SK-N-SH (cell line): ENCODE measurements around the gene LRRC2. TPM values are rescaled to one million over a fixed set of nuclear protein-coding genes. Genes with fewer than 3 reads are reported as not detected.

ENCODE experiments used
- CTCF ChIA-PET: fragments of 300-600, 350-600 bp; formaldehyde crosslinking; extraction: SDS; loops from one replicate; lab custom pipeline; 2021; lab: Yijun Ruan, JAX
- POLR2A ChIA-PET: fragments of 350-600 bp; sonication (Branson Sonifier 250); formaldehyde crosslinking; extraction: SDS; loops from one replicate; lab custom pipeline; 2020; ENCODE audit warnings: antibody characterized with exemption, inconsistent platforms; lab: Yijun Ruan, JAX
- DNase-seq: peaks from one replicate; pipeline ENCODE4 v3.0.0; 2012
- H2AFZ ChIP-seq: fragments of 200-600 bp; sonication (generic); 2 replicates; pipeline ENCODE4 v1.8.1; 2016; ENCODE audit warnings: antibody characterized with exemption, mild to moderate bottlenecking, low read depth
- H3F3A ChIP-seq: fragments of 200-600 bp; sonication (generic); replicated peaks from 2 replicates; pipeline ENCODE3; 2016; ENCODE audit warnings: antibody characterized with exemption, mild to moderate bottlenecking; ENCODE audit not compliant: insufficient read depth
- H3K27ac ChIP-seq, 2 experiments: fragments of 200-500 bp in 1 of 2; fragments of 200-600 bp in 1 of 2; sonication (Bioruptor generic) in 1 of 2; sonication (generic), shearing (Covaris generic) in 1 of 2; 2 replicates each; pipeline versions ENCODE4 v1.5.1 to v1.6.1; 2014 to 2016; ENCODE audit warnings: low read depth in 2 of 2, inconsistent platforms in 1 of 2, low read length in 1 of 2, mild to moderate bottlenecking in 1 of 2, mixed read lengths in 1 of 2
- H3K27me3 ChIP-seq: fragments of 200-600 bp; sonication (generic), shearing (Covaris generic); 2 replicates; pipeline ENCODE4 v1.6.1; 2016; ENCODE audit warnings: mixed run types; ENCODE audit not compliant: insufficient read depth
- H3K36me3 ChIP-seq, 2 experiments: fragments of 200-500 bp in 1 of 2; fragments of 200-600 bp in 1 of 2; sonication (Bioruptor generic) in 1 of 2; sonication (generic) in 1 of 2; replicated peaks in 1 of 2; 2 replicates each; pipeline versions ENCODE3 to v1.5.1; 2014 to 2016; ENCODE audit warnings: low read length in 1 of 2, mild to moderate bottlenecking in 1 of 2; ENCODE audit not compliant: insufficient read depth in 2 of 2, control insufficient read depth in 1 of 2
- H3K4me1 ChIP-seq, 2 experiments: fragments of 200-500 bp in 1 of 2; fragments of 200-600 bp in 1 of 2; sonication (Bioruptor generic) in 1 of 2; sonication (generic), shearing (Covaris generic) in 1 of 2; 2 replicates each; pipeline versions ENCODE4 v1.5.1 to v1.6.1; 2014 to 2016; ENCODE audit warnings: low read depth in 1 of 2, low read length in 1 of 2, mixed run types in 1 of 2; ENCODE audit not compliant: insufficient read depth in 2 of 2, control insufficient read depth in 1 of 2
- H3K4me2 ChIP-seq: fragments of 200-600 bp; sonication (generic), shearing (Covaris generic); 2 replicates; pipeline ENCODE4 v1.6.1; 2017; ENCODE audit warnings: mixed run types
- H3K4me3 ChIP-seq, 2 experiments: fragments of 200-500 bp in 1 of 2; fragments of 200-600 bp in 1 of 2; sonication (Bioruptor generic) in 1 of 2; sonication (generic), shearing (Covaris generic) in 1 of 2; 2 replicates each; pipeline versions ENCODE4 v1.5.1 to v1.8.1; 2014 to 2016; ENCODE audit warnings: low read depth in 2 of 2, inconsistent platforms in 1 of 2, low read length in 1 of 2, mild to moderate bottlenecking in 1 of 2, mixed read lengths in 1 of 2, moderate library complexity in 1 of 2
- H3K79me2 ChIP-seq: fragments of 200-600 bp; sonication (generic); 2 replicates; pipeline ENCODE4 v1.8.1; 2017; ENCODE audit warnings: mild to moderate bottlenecking; ENCODE audit not compliant: insufficient read depth
- H3K9ac ChIP-seq: fragments of 200-600 bp; sonication (generic); 2 replicates; pipeline ENCODE4 v1.6.1; 2017; ENCODE audit warnings: mixed run types
- H3K9me2 ChIP-seq: fragments of 200-600 bp; sonication (generic); 2 replicates; pipeline ENCODE4 v1.6.1; 2017; ENCODE audit warnings: mixed run types
- H3K9me3 ChIP-seq: fragments of 200-600 bp; sonication (generic); 2 replicates; pipeline ENCODE4 v1.6.1; 2017; ENCODE audit warnings: mixed run types, mild to moderate bottlenecking, moderate library complexity
- H4K20me1 ChIP-seq: fragments of 200-600 bp; sonication (generic); 2 replicates; pipeline ENCODE4 v1.6.1; 2017; ENCODE audit warnings: mild to moderate bottlenecking, mixed run types; ENCODE audit not compliant: insufficient read depth
- CHD2 ChIP-seq: fragments of 150-350 bp; IDR thresholded peaks from 2 replicates; pipeline ENCODE4 v1.6.1; 2018; ENCODE audit warnings: low read length; ENCODE audit not compliant: partially characterized antibody
- EZH2phosphoT487 ChIP-seq: fragments of 200-600 bp; sonication (generic); IDR thresholded peaks from 2 replicates; pipeline ENCODE4 v1.6.1; 2017; ENCODE audit warnings: low read depth, mixed run types, mild to moderate bottlenecking, antibody characterized with exemption, moderate library complexity, borderline replicate concordance
- FOSL2 ChIP-seq: IDR thresholded peaks from 2 replicates; pipeline ENCODE4 v1.4.0; 2012; ENCODE audit warnings: low read depth, mild to moderate bottlenecking, moderate library complexity, borderline replicate concordance
- FOXJ3 ChIP-seq: sonication (generic); formaldehyde crosslinking; IDR thresholded peaks from 2 replicates; pipeline ENCODE4 v1.5.1; 2020; ENCODE audit warnings: mild to moderate bottlenecking, missing genetic modification reagents
- GATA2 ChIP-seq: sonication (generic); formaldehyde crosslinking; IDR thresholded peaks from 2 replicates; pipeline ENCODE4 v1.5.0; 2020; ENCODE audit warnings: mild to moderate bottlenecking, missing genetic modification reagents
- IRF3 ChIP-seq: fragments of 150-350 bp; IDR thresholded peaks from 2 replicates; pipeline ENCODE4 v1.6.1; 2016; ENCODE audit warnings: mild to moderate bottlenecking, low read depth, low read length
- MEF2A ChIP-seq: IDR thresholded peaks from 2 replicates; pipeline ENCODE4 v1.4.0; 2012; ENCODE audit warnings: low read depth, borderline replicate concordance
- NFIC ChIP-seq: IDR thresholded peaks from 2 replicates; pipeline ENCODE4 v1.4.0; 2012; ENCODE audit warnings: borderline replicate concordance
- NRF1 ChIP-seq: IDR thresholded peaks from 2 replicates; pipeline ENCODE4 v1.6.1; 2012; ENCODE audit warnings: low read depth, mild to moderate bottlenecking, low read length
- RXRA ChIP-seq: IDR thresholded peaks from 2 replicates; pipeline ENCODE4 v1.4.0; 2012; ENCODE audit warnings: low read depth, mild to moderate bottlenecking, borderline replicate concordance
- SMC3 ChIP-seq: IDR thresholded peaks from 2 replicates; pipeline ENCODE4 v1.6.1; 2012; ENCODE audit warnings: low read depth, low read length, improper control_type of control experiment
- TEAD4 ChIP-seq: IDR thresholded peaks from 2 replicates; pipeline ENCODE4 v1.4.0; 2012; ENCODE audit warnings: mild to moderate bottlenecking, borderline replicate concordance; ENCODE audit not compliant: insufficient read depth
- USF2 ChIP-seq: fragments of 150-350 bp; IDR thresholded peaks from 2 replicates; pipeline ENCODE4 v1.6.1; 2017; ENCODE audit warnings: antibody characterized with exemption, low read length, low read depth, borderline replicate concordance
- YY1 ChIP-seq: IDR thresholded peaks from 2 replicates; pipeline ENCODE4 v1.4.0; 2012; ENCODE audit warnings: low read depth, mild to moderate bottlenecking
- ZBTB33 ChIP-seq: IDR thresholded peaks from 2 replicates; pipeline ENCODE4 v1.4.0; 2012; ENCODE audit warnings: low read depth, borderline replicate concordance
- WGBS: methylation state at CpG from one replicate; pipeline ENCODE4 v1.1.6; 2017; ENCODE audit warnings: low lambda C conversion rate; 5-methylcytosine and 5-hydroxymethylcytosine counted together
- polyA plus RNA-seq, 3 experiments: library from polyadenylated mRNA; depleted of rRNA; stranded (reverse); fragments of >200 nt; gene quantifications; 2 replicates each; pipeline ENCODE4 v1.2.3, GENCODE V29; 2012

Gene LRRC2
- polyA plus RNA-seq, 1 of the 3 experiments (the other 2 are of a cell fraction) = 0.13 TPM

GRCh38 chr3:46612324-46612723, 46.2 kb upstream of the LRRC2 start, which contains the start of gene FAM240A:
TSS of gene FAM240A (plus strand) at chr3:46612525. CDS start at chr3:46612684, 159 bp downstream.
- H3K79me2 ChIP-seq = no peaks in the 10 kb centered on the region
- 51% methylated on average over 9 of the region's 9 CpGs for WGBS
- H3K27me3 ChIP-seq = no peaks in the 10 kb centered on the region; the same call in 1 of the 2 replicates
- H3K36me3 ChIP-seq = no peaks in the 10 kb centered on the region
- H3K9me2 ChIP-seq = no peaks in the 10 kb centered on the region
- no peaks in the 10 kb centered on the region for H4K20me1 ChIP-seq
- H3K9me3 ChIP-seq = no peaks in the 10 kb centered on the region
- ChIA-PET POLR2A (no interaction called here), CTCF (no interaction called here)
- no peak within 1 kb of the TSS for H3K27ac ChIP-seq
- DNase-seq = no peak
- peaks cover 0 to 27% of the 10 kb centered on the region in 2 experiments; a peak in 2 of 4 replicates for H3K4me1 ChIP-seq
- H3K4me2 ChIP-seq = no peak within 1 kb of the TSS
- no peak for TF ChIP-seq USF2
- no peak for TF ChIP-seq NRF1
- no peak for TF ChIP-seq MEF2A
- no peak for TF ChIP-seq TEAD4
- no peak for TF ChIP-seq ZBTB33
- TF ChIP-seq FOSL2 = no peak
- no peak for TF ChIP-seq RXRA
- no peak for TF ChIP-seq SMC3
- TF ChIP-seq YY1 = no peak
- TF ChIP-seq GATA2 (CRISPR knock-in tag) = no peak
- no peak for TF ChIP-seq IRF3
- TF ChIP-seq NFIC = no peak
- no peak for TF ChIP-seq CHD2
- TF ChIP-seq EZH2phosphoT487 = no peak
- no peak for TF ChIP-seq FOXJ3 (CRISPR knock-in tag)
- no peak within 1 kb of the TSS for H2AFZ ChIP-seq
- no peak within 1 kb of the TSS for H3K9ac ChIP-seq
- no peaks in the 10 kb centered on the region for H3F3A ChIP-seq
- H3K4me3 ChIP-seq = no peak within 1 kb of the TSS
